ENCODE measurements around the gene UBE3C.

Gene UBE3C

GRCh38 chr7:157299317-157299612 is 160.5 kb downstream of the UBE3C start:
- no peak for DNase-seq

- no peak for DNase-seq
Observed at GRCh38 chr7:157299613-157300368, 161.1 kb downstream of the UBE3C start.

GRCh38 chr7:157300369-157300825 is 161.7 kb downstream of the UBE3C start:
- DNase-seq = no peak

GRCh38 chr7:157301610-157302120 is 162.9 kb downstream of the UBE3C start:
- DNase-seq = no peak

GRCh38 chr7:157306846-157307838 is 168.4 kb downstream of the UBE3C start:
- no peak for DNase-seq

GRCh38 chr7:157309988-157310668 is 171.4 kb downstream of the UBE3C start:
- DNase-seq = no peak

GRCh38 chr7:157310676-157311185 is 172.0 kb downstream of the UBE3C start:
- DNase-seq = no peak

GRCh38 chr7:157312941-157313340 is 174.2 kb downstream of the UBE3C start:
- DNase-seq = no peak

GRCh38 chr7:157313645-157314044 is 174.9 kb downstream of the UBE3C start:
- no peak for DNase-seq

GRCh38 chr7:157318015-157318706 is 179.4 kb downstream of the UBE3C start:
- DNase-seq = no peak
